GM12878 (cell line): ENCODE measurements around the gene AKNA. TPM values are rescaled to one million over a fixed set of nuclear protein-coding genes. Genes with fewer than 3 reads are reported as not detected.
A peak's percentile ranks its signal among the peaks of the same experiment; 100 is the strongest.

Experiments
- ATAC-seq: fragments of 200-7000 bp; cut with Tn5 transposase; 3 replicates; pipeline ENCODE4 v1.9.1; 2020; ENCODE audit warnings: mild to moderate bottlenecking, moderate library complexity
- BruUV-seq: library from RNA; stranded (reverse); fragments of 400-500 nt; replicated peaks from 2 replicates; lab custom pipeline; 2021; lab: Mats Ljungman, UMichigan
- CTCF ChIA-PET: fragments of 300-600 bp; sonication (Branson Sonifier 250); formaldehyde crosslinking; extraction: SDS; loops from one replicate; lab custom pipeline; 2021; ENCODE audit warnings: inconsistent platforms; lab: Yijun Ruan, JAX
- POLR2A ChIA-PET: fragments of 350-600 bp; formaldehyde crosslinking; extraction: SDS; loops from one replicate; lab custom pipeline; 2021; ENCODE audit warnings: inconsistent platforms; lab: Charles Lee
- RAD21 ChIA-PET: fragments of 300-600 bp; sonication (Branson Sonifier 250); formaldehyde crosslinking; loops from one replicate; lab custom pipeline; 2023; ENCODE audit warnings: antibody characterized with exemption; ENCODE audit not compliant: unreplicated experiment; lab: Charles Lee
- SMC1A ChIA-PET: fragments of 300-600 bp; sonication (Branson Sonifier 250); formaldehyde crosslinking; loops from one replicate; lab custom pipeline; 2023; ENCODE audit not compliant: unreplicated experiment, uncharacterized antibody; lab: Charles Lee
- DNase-seq: peaks from one replicate; pipeline ENCODE4 v3.0.0-alpha.2; 2011; ENCODE audit warnings: low read depth, low spot score
- FAIRE-seq: peaks from 3 replicates; lab custom pipeline; 2011; peaks lifted over from hg19 to GRCh38; lab: Jason Lieb, UNC
- H2AFZ ChIP-seq: 2 replicates; pipeline ENCODE4 v1.6.0; 2011; ENCODE audit warnings: low read depth, low read length, control low read depth; ENCODE audit not compliant: control insufficient read depth
- H3K27ac ChIP-seq: 2 replicates; pipeline ENCODE4 v1.5.1; 2011; ENCODE audit warnings: control low read depth; ENCODE audit not compliant: control insufficient read depth, insufficient read depth
- H3K27me3 ChIP-seq, 2 experiments: replicated peaks in 1 of 2; 2 replicates each; pipeline versions ENCODE4 v1.6.0 to v1.6.1; 2011; ENCODE audit warnings: low read length in 1 of 2; ENCODE audit not compliant: control insufficient read depth in 2 of 2, insufficient read depth in 2 of 2
- H3K36me3 ChIP-seq, 2 experiments: 2 replicates each; pipeline ENCODE4 v1.5.1; 2011; ENCODE audit warnings: low read length in 1 of 2; ENCODE audit not compliant: control insufficient read depth in 2 of 2, insufficient read depth in 2 of 2
- H3K4me1 ChIP-seq: 2 replicates; pipeline ENCODE4 v1.6.1; 2011; ENCODE audit warnings: mild to moderate bottlenecking, low read length, moderate library complexity, mixed read lengths; ENCODE audit not compliant: control insufficient read depth, insufficient read depth
- H3K4me2 ChIP-seq: 2 replicates; pipeline ENCODE4 v1.6.0; 2011; ENCODE audit warnings: control low read depth; ENCODE audit not compliant: control insufficient read depth, insufficient read depth
- H3K4me3 ChIP-seq: fragments of 200-600 bp; sonication (generic); 2 replicates; pipeline ENCODE4 v1.5.1; 2016
- H3K79me2 ChIP-seq: 2 replicates; pipeline ENCODE4 v1.6.0; 2011; ENCODE audit warnings: low read length; ENCODE audit not compliant: control insufficient read depth, insufficient read depth
- H3K9ac ChIP-seq: 2 replicates; pipeline ENCODE4 v1.8.0; 2011; ENCODE audit warnings: low read length, control low read depth, mixed read lengths; ENCODE audit not compliant: control insufficient read depth, insufficient read depth
- H3K9me3 ChIP-seq: replicated peaks from 3 replicates; pipeline ENCODE4 v1.5.1; 2011; ENCODE audit warnings: mild to moderate bottlenecking, low read length; ENCODE audit not compliant: control insufficient read depth, insufficient read depth
- H4K20me1 ChIP-seq: 2 replicates; pipeline ENCODE4 v1.6.0; 2011; ENCODE audit not compliant: control insufficient read depth, insufficient read depth
- CHD1 ChIP-seq: IDR thresholded peaks from 2 replicates; pipeline ENCODE4 v1.6.1; 2012; ENCODE audit warnings: low read depth, low read length, improper control_type of control experiment
- MEF2B ChIP-seq: fragments of 450-650 bp; IDR thresholded peaks from 2 replicates; pipeline ENCODE4 v1.6.1; 2018; ENCODE audit warnings: mild to moderate bottlenecking, moderate library complexity; ENCODE audit not compliant: partially characterized antibody, poor library complexity, severe bottlenecking
- POLR2AphosphoS2 ChIP-seq: IDR thresholded peaks from 2 replicates; pipeline ENCODE4 v1.6.1; 2011; ENCODE audit warnings: low read depth, mild to moderate bottlenecking, low read length, improper control_type of control experiment, moderate library complexity
- WRNIP1 ChIP-seq: IDR thresholded peaks from 2 replicates; pipeline ENCODE4 v1.6.1; 2011; ENCODE audit warnings: low read depth, low read length, improper control_type of control experiment, borderline replicate concordance
- ZNF207 ChIP-seq: fragments of 450-650 bp; IDR thresholded peaks from 2 replicates; pipeline ENCODE4 v1.6.1; 2014; ENCODE audit warnings: antibody characterized with exemption, mild to moderate bottlenecking, borderline replicate concordance
- ZNF217 ChIP-seq: fragments of 450-650 bp; IDR thresholded peaks from 2 replicates; pipeline ENCODE4 v1.6.1; 2017; ENCODE audit warnings: antibody characterized with exemption, mild to moderate bottlenecking
- WGBS: methylation state at CpG from one replicate; pipeline ENCODE4 v1.1.6; 2016; ENCODE audit warnings: low lambda C conversion rate; ENCODE audit not compliant: insufficient replicate concordance, insufficient coverage; ENCODE audit errors: missing lambda C conversion rate; 5-methylcytosine and 5-hydroxymethylcytosine counted together
- in situ Hi-C: fragments of 300-500 bp; cut with MboI; formaldehyde crosslinking; loops from 9 replicates; pipeline ENCODE4 v1.14.3; 2018; ENCODE audit warnings: mixed read lengths
- intact Hi-C: fragments of 100-400 bp; cut with micrococcal nuclease; formaldehyde crosslinking; loops from one replicate; pipeline ENCODE4 v1.14.2; 2022; ENCODE audit not compliant: unreplicated experiment
- polyA plus RNA-seq, 11 experiments: library from polyadenylated mRNA; depleted of rRNA in 4 of 11; unstranded in 6 of 11; stranded (reverse) in 5 of 11; fragments of >200 nt; fragmentation: Nextera tagmentation in 4 of 11; fragmentation: Illumina TruSeq in 1 of 11; extraction: Ambion mirVana in 4 of 11; extraction: Trizol in 1 of 11; gene quantifications; 1 replicate in 1 of 11; 2 replicates in 10 of 11; pipeline versions ENCODE4 v1.2.1 to v1.2.3, GENCODE V29; 2011 to 2016; ENCODE audit warnings: inconsistent platforms in 2 of 11, missing spikeins in 2 of 11, low read depth in 1 of 11
- total RNA-seq, 4 experiments: library from RNA; depleted of rRNA in 3 of 4; stranded (reverse); fragments of >200 nt in 3 of 4; fragmentation: Illumina TruSeq in 1 of 4; extraction: Trizol in 1 of 4; gene quantifications; 2 replicates each; pipeline versions ENCODE4 v1.2.1 to v1.2.3, GENCODE V29; 2013 to 2021

The AKNA gene
- total and polyA plus RNA-seq, 10 of the 15 experiments (the other 5 are each of a cell fraction or from before 2014, with no cell fraction given), result 1.6 to 132 (median 35.3) TPM

DNA sequence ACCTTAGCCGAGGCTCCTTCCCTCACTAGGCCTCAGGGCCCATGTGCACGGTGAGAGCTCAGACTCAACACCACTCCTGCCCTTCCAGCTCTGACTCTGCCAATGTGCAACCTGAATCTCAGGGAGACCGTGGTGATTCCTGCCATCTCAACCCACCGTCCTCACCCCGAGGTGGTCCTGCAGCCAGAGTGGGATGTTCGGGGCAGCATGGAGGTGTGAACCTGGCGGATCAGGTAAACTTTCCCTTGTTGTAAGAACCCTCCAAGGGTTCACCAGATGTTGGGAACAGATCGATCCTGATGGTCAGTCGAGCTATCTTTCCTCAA lies 538 bp upstream of the AKNA start:
- TSS peak; percentile 28 for BruUV-seq
- ChIA-PET RAD21 (interaction anchor here (1.1 to 13.0 kb wide), 11 partner anchors 8 to 224 kb away, joined by 3 to 251 read pairs (median 5); partner anchors contain the start of genes ATP6V1G1 and TMEM268), CTCF (interaction anchor here (1.4 to 10.2 kb wide), 7 partner anchors 9 to 48 kb away, joined by 3 to 122 read pairs (median 48); no protein-coding TSS in a partner anchor), POLR2A (interaction anchor here (0.6 to 13.2 kb wide), 11 partner anchors 8 to 223 kb away, joined by 3 to 312 read pairs (median 15); partner anchors contain the start of genes TMEM268 and WHRN), SMC1A (interaction anchor here (1.0 to 12.8 kb wide), 10 partner anchors 9 to 229 kb away, joined by 3 to 327 read pairs (median 10); no protein-coding TSS in a partner anchor)
- intact Hi-C loops (loop anchor here (1.0 to 10.0 kb wide), 3 partner anchors 49 to 1114 kb away; partner anchors contain the start of genes CDC26, PRPF4 and TMEM268), in situ Hi-C loops (loop anchor here (5.0 kb wide), 1 partner anchor 224 kb away; the partner anchor contains the start of gene TMEM268)
- Histone ChIP-seq H3K9ac (peak overlapping the region; percentile 99), H3K36me3 (peaks cover 2% of the 10 kb centered on the region in 2 experiments; a peak in 2 of 4 replicates), H3K9me3 (no peaks in the 10 kb centered on the region), H3K27ac (peak overlapping the region; percentile 100), H3K4me3 (peak overlapping the region; percentile 91), H2AFZ (no peak overlapping the region), H4K20me1 (no peaks in the 10 kb centered on the region), H3K79me2 (peaks cover 91% of the 10 kb centered on the region), H3K4me2 (peak overlapping the region; percentile 100), H3K4me1 (peaks cover 74% of the 10 kb centered on the region), H3K27me3 (no peaks in the 10 kb centered on the region)
- TF ChIP-seq CHD1 (0 out of 2 replicates have a peak, but pooled peaks have one; percentile 10), MEF2B (peak; percentile 3), ZNF207 (no peak), POLR2AphosphoS2 (no peak), ZNF217 (peak; percentile 26; the same call in 1 of the 2 replicates), WRNIP1 (0 out of 2 replicates have a peak, but pooled peaks have one; percentile 32)
- WGBS, result 10% methylated on average over 9 of the region's 9 CpGs
- FAIRE-seq (no peak), DNase-seq (no peak), ATAC-seq (no peak)
